HEK293 (cell line): ENCODE results near the gene PADI3.

Source experiments
- SALL2 ChIP-seq: fragments of 450-650 bp; formaldehyde crosslinking; IDR thresholded peaks from 2 replicates; pipeline ENCODE4 v1.5.0; 2017; ENCODE audit warnings: missing biosample characterization, mild to moderate bottlenecking, missing genetic modification characterization, borderline replicate concordance
- SETDB1 ChIP-seq: IDR thresholded peaks from one replicate; pipeline ENCODE4 v1.6.1; 2017; ENCODE audit warnings: mild to moderate bottlenecking, low read length, moderate library complexity, mixed read lengths; ENCODE audit not compliant: insufficient read length
- ZNF157 ChIP-seq: fragments of 450-650 bp; formaldehyde crosslinking; IDR thresholded peaks from 2 replicates; pipeline ENCODE4 v1.5.1; 2016; ENCODE audit warnings: missing biosample characterization, missing genetic modification characterization
- ZNF302 ChIP-seq: fragments of 450-650 bp; formaldehyde crosslinking; IDR thresholded peaks from 2 replicates; pipeline ENCODE4 v1.5.1; 2016; ENCODE audit warnings: missing biosample characterization, missing genetic modification characterization, low read depth
- ZNF530 ChIP-seq: fragments of 450-650 bp; formaldehyde crosslinking; IDR thresholded peaks from 2 replicates; pipeline ENCODE4 v1.5.1; 2016; ENCODE audit warnings: low read depth, missing biosample characterization, missing genetic modification characterization
- ZNF560 ChIP-seq: fragments of 450-650 bp; formaldehyde crosslinking; IDR thresholded peaks from 2 replicates; pipeline ENCODE4 v1.5.1; 2017; ENCODE audit warnings: missing biosample characterization, missing genetic modification characterization, borderline replicate concordance
- ZNF596 ChIP-seq: fragments of 450-650 bp; IDR thresholded peaks from 2 replicates; pipeline ENCODE4 v1.5.0; 2018; ENCODE audit warnings: missing biosample characterization, mild to moderate bottlenecking, missing genetic modification characterization, moderate library complexity
- ZNF600 ChIP-seq: fragments of 450-650 bp; formaldehyde crosslinking; IDR thresholded peaks from 2 replicates; pipeline ENCODE4 v1.5.1; 2016; ENCODE audit warnings: missing biosample characterization, missing genetic modification characterization
- TF ChIP-seq, protein P1 (sequence below): fragments of 450-650 bp; formaldehyde crosslinking; IDR thresholded peaks from 2 replicates; pipeline ENCODE4 v1.5.1; 2016; ENCODE audit warnings: missing biosample characterization, missing genetic modification characterization
- TF ChIP-seq, protein P2 (sequence below): fragments of 450-650 bp; formaldehyde crosslinking; optimal IDR thresholded peaks from 2 replicates; pipeline ENCODE3; 2016; ENCODE audit warnings: missing biosample characterization, mild to moderate bottlenecking, missing genetic modification characterization

GRCh38 chr1:17237561-17237903 lies 11.4 kb upstream of the PADI3 start:
- TF ChIP-seq SALL2 (tag by site-specific recombination) (no peak), ZNF302 (tag by site-specific recombination) (no peak), ZNF530 (tag by site-specific recombination) (no peak), ZNF560 (tag by site-specific recombination) (no peak), ZNF596 (tag by site-specific recombination) (no peak), ZNF157 (tag by site-specific recombination) (no peak), ZNF600 (tag by site-specific recombination) (no peak), SETDB1 (no peak)
- TF ChIP-seq, protein P1, sequence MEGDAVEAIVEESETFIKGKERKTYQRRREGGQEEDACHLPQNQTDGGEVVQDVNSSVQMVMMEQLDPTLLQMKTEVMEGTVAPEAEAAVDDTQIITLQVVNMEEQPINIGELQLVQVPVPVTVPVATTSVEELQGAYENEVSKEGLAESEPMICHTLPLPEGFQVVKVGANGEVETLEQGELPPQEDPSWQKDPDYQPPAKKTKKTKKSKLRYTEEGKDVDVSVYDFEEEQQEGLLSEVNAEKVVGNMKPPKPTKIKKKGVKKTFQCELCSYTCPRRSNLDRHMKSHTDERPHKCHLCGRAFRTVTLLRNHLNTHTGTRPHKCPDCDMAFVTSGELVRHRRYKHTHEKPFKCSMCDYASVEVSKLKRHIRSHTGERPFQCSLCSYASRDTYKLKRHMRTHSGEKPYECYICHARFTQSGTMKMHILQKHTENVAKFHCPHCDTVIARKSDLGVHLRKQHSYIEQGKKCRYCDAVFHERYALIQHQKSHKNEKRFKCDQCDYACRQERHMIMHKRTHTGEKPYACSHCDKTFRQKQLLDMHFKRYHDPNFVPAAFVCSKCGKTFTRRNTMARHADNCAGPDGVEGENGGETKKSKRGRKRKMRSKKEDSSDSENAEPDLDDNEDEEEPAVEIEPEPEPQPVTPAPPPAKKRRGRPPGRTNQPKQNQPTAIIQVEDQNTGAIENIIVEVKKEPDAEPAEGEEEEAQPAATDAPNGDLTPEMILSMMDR: no peak
- TF ChIP-seq, protein P2, sequence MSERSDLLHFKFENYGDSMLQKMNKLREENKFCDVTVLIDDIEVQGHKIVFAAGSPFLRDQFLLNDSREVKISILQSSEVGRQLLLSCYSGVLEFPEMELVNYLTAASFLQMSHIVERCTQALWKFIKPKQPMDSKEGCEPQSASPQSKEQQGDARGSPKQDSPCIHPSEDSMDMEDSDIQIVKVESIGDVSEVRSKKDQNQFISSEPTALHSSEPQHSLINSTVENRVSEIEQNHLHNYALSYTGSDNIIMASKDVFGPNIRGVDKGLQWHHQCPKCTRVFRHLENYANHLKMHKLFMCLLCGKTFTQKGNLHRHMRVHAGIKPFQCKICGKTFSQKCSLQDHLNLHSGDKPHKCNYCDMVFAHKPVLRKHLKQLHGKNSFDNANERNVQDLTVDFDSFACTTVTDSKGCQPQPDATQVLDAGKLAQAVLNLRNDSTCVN (tag by site-specific recombination): no peak
